GM10266 (cell line): ENCODE results near the gene CYS1.

Source experiments
- DNase-seq: peaks from one replicate; pipeline ENCODE4 v3.0.0; 2012; ENCODE audit errors: extremely low spot score
- TF ChIP-seq, protein P1 (sequence below): IDR thresholded peaks from 2 replicates; pipeline ENCODE4 v1.5.1; 2012; ENCODE audit warnings: mild to moderate bottlenecking, low read depth; ENCODE audit not compliant: control insufficient read depth, insufficient read depth; ENCODE audit errors: missing control alignments

Gene CYS1

DNA sequence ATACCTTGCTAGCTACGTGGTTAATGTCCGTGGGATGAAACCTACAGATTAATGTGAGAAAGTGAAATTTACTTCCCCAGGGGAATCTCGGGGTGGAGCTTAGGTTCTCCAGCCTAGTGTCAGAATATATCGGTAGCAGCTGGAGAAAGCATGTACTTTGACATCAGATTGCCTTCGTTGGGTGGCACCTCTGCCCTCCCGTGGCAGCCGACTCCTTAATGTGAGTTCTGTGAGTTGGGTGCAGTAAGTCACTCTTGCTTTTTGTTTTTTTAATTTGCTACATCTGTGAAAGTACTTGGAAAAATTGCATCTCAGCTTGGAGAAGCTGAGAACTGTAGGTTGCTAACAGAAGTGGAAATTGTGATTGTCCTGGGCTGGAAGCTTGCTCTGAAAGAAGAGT lies 33.3 kb downstream of the CYS1 start:
- TF ChIP-seq, protein P1, sequence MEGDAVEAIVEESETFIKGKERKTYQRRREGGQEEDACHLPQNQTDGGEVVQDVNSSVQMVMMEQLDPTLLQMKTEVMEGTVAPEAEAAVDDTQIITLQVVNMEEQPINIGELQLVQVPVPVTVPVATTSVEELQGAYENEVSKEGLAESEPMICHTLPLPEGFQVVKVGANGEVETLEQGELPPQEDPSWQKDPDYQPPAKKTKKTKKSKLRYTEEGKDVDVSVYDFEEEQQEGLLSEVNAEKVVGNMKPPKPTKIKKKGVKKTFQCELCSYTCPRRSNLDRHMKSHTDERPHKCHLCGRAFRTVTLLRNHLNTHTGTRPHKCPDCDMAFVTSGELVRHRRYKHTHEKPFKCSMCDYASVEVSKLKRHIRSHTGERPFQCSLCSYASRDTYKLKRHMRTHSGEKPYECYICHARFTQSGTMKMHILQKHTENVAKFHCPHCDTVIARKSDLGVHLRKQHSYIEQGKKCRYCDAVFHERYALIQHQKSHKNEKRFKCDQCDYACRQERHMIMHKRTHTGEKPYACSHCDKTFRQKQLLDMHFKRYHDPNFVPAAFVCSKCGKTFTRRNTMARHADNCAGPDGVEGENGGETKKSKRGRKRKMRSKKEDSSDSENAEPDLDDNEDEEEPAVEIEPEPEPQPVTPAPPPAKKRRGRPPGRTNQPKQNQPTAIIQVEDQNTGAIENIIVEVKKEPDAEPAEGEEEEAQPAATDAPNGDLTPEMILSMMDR = no peak
- no peak for DNase-seq

DNA sequence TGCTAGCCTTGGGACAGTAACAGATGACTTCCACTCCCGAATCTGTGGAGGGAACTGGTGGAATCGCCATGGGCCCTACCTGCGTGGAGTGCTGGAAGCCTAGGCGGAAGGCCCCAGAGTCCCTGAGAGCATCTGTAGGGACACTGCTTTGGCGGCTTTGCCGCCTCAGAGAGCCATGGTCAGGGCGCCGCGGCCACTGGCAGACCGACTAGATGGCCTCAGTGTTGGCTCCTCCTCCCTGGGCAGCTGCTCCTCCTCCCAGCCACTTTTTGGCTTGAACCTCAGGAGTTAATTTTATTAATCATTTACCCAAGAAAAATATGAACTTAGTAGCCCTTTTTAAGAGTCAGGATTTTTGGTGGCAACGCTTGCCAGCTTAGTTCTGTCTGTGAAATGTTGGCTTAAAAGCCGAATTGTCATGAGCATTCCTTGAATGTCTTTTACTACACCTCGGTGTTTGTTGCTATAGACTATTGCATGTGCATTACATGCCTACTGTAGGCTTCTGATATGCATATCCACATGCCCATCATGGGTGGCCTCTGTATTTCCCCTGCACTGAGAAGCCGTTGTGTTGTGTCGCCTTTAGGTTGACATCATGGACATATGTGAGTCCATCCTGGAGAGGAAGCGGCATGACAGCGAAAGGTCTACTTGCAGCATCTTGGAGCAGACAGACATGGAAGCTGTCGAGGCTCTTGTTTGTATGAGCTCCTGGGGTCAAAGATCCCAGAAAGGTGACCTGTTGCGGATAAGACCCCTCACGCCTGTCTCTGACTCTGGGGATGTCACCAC lies 34.5 kb downstream of the CYS1 start:
- TF ChIP-seq, protein P1 = no peak
- DNase-seq = no peak

DNA sequence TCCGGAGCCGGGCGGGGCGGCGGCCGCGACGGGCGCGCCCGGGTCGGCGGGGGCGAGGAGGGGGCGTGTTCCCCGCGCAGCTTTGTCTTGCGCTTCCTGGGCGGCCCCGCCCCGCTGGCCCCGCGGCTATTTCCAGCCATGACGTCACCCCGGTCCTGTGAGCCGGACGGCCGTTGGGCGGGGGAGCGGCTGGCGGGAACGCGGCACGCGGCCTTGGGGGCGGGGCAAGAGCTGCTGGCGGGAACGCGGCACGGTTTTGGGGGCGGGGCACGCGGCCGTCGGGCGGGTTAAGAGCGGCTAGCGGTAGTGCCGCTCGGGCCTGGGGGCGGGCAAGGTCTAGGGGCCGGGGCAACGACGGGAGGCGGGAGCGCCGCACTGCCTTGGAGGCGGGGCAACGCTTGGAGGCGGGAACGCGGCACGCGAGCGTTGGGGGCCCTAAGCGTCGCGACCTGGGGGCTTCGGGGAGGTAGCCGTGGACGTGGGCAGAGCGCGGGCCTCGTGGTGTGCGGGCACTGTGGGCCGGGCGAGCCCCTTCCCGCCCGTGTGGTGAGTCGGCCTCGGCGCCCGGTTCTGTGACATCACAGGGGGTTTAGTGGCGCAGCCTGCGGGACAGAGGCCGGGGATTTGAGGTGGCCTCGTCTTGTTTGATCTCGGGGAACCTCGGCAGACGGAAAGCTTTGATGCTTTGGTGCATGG lies 36.2 kb downstream of the CYS1 start:
- TF ChIP-seq, protein P1 = no peak
- DNase-seq = peak; percentile 89

DNA sequence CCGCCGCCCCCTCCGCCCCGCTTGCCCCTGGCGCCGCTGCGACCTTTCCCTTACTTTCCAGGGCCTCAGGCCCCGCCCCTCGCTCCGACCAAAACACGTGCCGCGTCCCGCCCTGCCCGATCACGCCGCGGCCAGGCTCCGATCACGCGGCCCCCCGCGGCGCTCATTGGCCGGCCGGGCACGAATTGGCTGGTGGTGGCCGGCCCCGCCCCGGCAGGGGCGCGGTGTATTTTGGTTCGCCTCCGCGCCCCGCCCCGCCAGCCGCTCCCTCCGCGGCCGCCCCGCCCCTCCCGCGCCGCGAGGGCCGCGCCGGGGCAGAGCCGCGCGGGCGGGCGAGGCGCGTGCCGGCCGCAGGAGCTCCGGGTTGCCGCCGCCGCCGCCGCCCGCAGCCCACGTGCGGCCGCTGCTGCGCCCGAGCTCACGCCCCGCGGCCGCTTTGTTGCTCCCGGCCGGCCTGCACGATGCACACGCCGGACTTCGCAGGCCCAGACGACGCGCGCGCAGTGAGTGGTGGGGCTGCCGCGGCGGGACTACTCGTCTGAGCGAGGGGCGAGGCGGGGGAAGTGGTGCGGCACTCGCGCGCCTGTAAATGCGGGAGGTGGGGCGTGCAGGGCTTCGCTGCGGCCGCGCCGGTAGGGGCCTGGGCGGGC lies 36.8 kb downstream of the CYS1 start, which contains the start of gene KLF11:
Gene KLF11, plus strand, starts transcription at position 295 of the 650 bp plus-strand sequence. Its CDS starts 167 bp downstream, at position 462.
- DNase-seq = peak; percentile 90
- TF ChIP-seq, protein P1 = no peak

DNA sequence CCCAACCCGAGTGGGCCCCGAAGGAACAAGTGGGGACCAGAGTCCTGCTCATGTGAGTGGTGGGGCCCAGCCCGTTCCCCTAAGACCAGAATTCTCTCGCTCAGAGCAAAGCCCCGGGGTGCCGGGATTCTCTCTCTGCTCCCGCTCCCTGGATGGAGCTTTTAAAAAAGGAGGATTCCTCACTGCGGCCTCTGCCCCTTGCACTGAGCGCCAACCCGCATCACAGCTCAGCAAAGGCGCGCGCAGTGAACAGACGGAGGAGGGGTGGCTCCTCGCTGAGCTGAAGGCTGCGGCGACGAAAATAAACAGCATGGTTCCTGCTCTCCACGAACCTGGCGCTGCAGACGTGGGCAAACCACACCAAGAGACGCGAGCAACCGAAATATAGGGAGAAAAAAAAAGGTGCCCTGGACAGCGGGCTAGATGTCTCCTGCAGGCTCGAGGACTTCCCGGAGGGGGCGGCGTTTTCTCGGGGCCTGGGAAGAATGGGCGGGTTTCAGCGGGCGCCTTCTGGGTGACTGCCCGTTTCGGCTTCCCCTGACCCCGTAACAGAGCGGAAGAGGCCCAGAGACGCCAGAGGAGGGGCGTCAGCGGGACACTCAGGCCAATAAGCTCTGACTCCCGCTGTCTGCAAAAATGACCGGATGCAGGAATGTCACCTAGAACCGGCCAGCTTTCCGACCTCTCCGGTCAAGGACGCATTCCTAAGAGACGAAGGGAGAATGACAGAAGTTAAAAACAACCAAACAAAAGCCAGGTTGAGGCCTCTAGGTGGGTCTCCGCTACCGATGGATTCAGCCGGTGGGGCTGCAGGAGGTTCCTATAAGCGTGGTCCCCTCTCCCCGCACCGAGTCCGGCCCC lies 37.7 kb downstream of the CYS1 start:
- TF ChIP-seq, protein P1 = no peak
- no peak for DNase-seq

DNA sequence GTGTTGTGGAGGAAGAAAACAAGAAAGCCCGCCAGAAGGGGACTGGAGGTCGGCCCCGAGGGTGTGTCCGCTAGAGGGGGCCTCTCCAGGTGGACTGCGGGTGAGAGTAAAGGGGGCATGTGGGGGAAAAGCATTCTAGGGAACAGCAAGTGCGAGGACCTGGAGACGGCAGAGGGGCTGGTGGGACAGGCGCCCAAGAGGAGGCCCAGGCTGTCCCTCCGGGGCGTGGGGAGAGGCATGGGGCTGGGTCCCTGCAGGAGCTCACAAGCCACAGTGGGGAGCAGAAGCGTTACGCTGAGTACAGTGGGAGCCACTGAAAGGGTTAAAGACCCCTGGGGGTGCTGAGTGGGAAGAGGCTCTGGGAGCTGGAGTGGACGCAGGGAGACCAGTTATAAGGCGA lies 38.5 kb downstream of the CYS1 start:
- DNase-seq = no peak
- TF ChIP-seq, protein P1 = no peak
